ENCODE results near the gene GTF3C4. TPM values are rescaled to one million over a fixed set of nuclear protein-coding genes. Genes with fewer than 3 reads are reported as not detected.
"Not testable (repeated sequence)": the region's sequence is repeated elsewhere in the genome, so short reads cannot be mapped to it uniquely, and the experiment has no call there.

The GTF3C4 gene
- total RNA-seq, 2 donors from 2014 or later: 12.4 to 13.1 TPM

DNA sequence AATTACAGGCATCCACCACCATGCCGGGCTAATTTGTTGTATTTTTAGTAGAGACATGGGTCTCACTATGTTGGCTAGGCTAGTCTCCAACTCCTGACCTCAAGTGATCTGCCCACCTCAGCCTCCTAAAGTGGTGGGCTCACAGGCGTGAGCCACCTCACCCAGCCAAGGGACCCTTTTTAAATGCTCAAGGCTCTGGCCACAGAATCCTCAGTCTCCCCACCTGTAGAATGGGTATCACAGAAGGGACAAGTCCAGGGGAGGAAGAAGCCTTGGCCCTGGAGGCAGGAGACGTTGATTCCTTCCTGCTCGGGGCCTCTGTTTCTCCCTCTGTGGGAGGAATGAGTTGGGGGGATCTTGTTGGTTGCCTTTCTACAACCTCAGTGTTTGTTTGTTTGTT lies 45.7 kb downstream of the GTF3C4 start:
- Histone ChIP-seq H3K27ac (no peak overlapping the region), H3K4me3 (no peak overlapping the region), H3K9me3 (no peaks in the 10 kb centered on the region), H3K9ac (ENCODE audit: low read depth in 2 of 2, low read length in 2 of 2) (no peak overlapping the region), H3K27me3 (no peaks in the 10 kb centered on the region), H3K36me3 (no peaks in the 10 kb centered on the region), H3K4me1 (no peaks in the 10 kb centered on the region)
- DNase-seq: no peak
- intact Hi-C loops (cut with DNase I): no loop called here
- TF ChIP-seq, protein P1, sequence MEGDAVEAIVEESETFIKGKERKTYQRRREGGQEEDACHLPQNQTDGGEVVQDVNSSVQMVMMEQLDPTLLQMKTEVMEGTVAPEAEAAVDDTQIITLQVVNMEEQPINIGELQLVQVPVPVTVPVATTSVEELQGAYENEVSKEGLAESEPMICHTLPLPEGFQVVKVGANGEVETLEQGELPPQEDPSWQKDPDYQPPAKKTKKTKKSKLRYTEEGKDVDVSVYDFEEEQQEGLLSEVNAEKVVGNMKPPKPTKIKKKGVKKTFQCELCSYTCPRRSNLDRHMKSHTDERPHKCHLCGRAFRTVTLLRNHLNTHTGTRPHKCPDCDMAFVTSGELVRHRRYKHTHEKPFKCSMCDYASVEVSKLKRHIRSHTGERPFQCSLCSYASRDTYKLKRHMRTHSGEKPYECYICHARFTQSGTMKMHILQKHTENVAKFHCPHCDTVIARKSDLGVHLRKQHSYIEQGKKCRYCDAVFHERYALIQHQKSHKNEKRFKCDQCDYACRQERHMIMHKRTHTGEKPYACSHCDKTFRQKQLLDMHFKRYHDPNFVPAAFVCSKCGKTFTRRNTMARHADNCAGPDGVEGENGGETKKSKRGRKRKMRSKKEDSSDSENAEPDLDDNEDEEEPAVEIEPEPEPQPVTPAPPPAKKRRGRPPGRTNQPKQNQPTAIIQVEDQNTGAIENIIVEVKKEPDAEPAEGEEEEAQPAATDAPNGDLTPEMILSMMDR (IDR thresholded peaks at IDR 0.05): no peak

DNA sequence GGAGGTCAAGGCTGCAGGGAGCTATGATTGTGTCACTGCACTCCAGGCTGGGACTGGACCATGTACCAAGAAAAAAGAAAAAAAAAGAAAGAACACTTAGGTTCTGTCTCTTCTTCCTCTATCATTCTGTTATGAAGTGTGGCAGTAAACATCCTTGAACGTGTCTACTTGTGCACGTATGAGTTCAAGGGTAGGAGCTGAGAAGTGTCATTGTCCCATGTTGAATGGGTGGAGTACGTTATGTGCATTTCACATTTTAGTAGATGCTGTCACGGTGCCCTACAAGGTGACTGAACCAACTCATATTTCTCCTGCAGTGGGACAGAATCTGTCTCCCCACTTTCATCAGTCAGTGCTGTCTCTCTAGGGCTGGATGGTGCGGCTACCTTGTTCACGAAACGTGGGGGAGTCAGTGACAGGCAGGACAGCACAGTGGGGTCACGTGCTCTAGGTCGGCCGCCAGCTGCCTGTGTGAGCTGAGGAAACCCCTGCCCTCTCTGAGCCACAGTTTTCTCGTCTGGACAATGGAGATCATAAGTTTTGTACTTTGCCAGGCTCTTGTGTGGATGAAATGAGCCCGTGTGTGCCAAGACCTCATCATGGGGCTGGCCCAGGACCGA lies 47.2 kb downstream of the GTF3C4 start:
- Histone ChIP-seq H3K4me1 (no peaks in the 10 kb centered on the region), H3K36me3 (no peaks in the 10 kb centered on the region), H3K9me3 (no peaks in the 10 kb centered on the region), H3K27me3 (no peaks in the 10 kb centered on the region), H3K27ac (no peak overlapping the region), H3K4me3 (no peak overlapping the region), H3K9ac (ENCODE audit: low read depth in 2 of 2, low read length in 2 of 2) (no peak overlapping the region)
- DNase-seq: no peak
- intact Hi-C loops (cut with DNase I): no loop called here
- TF ChIP-seq, protein P1 (IDR thresholded peaks at IDR 0.05): no peak

DNA sequence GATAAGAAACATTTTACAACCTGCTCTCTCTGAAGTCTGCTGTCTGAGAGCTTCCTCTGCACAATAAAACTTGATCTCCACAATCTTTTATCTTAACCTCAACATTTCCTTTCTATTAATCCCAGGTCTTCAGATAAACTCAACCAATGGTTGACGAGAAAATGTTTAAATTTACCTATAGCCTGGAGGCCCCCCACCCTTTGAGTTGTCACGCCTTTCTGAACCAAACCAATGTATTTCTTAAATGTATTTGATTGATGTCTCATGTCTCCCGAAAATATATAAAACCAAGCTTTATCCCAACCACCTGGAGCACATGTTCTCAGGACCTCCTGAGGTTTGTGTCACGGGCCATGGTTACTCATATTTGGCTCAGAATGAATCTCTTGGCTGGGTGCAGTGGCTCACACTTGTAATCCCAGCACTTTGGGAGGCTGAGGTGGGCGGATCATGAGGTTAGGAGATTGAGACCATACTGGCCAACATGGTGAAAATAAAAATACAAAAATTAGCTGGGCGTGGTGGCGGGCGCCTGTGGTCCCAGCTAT lies 48.2 kb downstream of the GTF3C4 start:
- H3K4me3 ChIP-seq; H3K9ac ChIP-seq (ENCODE audit: low read depth in 2 of 2, low read length in 2 of 2); H3K27ac ChIP-seq; H3K36me3 ChIP-seq; H3K4me1 ChIP-seq; intact Hi-C loops (cut with DNase I); H3K9me3 ChIP-seq; DNase-seq; H3K27me3 ChIP-seq: not testable (repeated sequence)

DNA sequence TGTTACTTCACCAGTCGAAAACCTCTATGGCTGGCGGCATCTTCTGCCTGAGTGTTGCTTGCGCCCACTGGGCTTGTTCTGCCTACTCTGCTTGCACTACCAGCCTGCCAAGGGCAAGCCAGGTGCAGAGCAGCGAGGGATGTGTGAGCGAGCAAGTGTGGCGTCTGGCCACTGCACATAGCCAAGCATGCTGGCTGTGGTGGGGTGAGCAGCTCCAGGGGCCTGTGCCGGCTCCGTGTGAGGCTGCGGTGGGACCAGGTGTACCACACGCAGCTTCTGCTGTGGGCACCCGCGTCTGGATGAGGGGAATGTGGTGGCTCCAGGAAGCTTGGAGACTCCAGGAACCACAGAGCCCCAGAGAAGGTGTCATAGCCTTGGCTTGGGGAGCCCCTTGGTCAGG lies 51.4 kb downstream of the GTF3C4 start:
- intact Hi-C loops (cut with DNase I): no loop called here
- Histone ChIP-seq H3K36me3 (no peaks in the 10 kb centered on the region), H3K9ac (ENCODE audit: low read depth in 2 of 2, low read length in 2 of 2) (no peak overlapping the region), H3K9me3 (no peaks in the 10 kb centered on the region), H3K4me1 (no peaks in the 10 kb centered on the region), H3K27ac (no peak overlapping the region), H3K4me3 (no peak overlapping the region), H3K27me3 (no peaks in the 10 kb centered on the region)
- TF ChIP-seq, protein P1 (IDR thresholded peaks at IDR 0.05): no peak
- DNase-seq: no peak

DNA sequence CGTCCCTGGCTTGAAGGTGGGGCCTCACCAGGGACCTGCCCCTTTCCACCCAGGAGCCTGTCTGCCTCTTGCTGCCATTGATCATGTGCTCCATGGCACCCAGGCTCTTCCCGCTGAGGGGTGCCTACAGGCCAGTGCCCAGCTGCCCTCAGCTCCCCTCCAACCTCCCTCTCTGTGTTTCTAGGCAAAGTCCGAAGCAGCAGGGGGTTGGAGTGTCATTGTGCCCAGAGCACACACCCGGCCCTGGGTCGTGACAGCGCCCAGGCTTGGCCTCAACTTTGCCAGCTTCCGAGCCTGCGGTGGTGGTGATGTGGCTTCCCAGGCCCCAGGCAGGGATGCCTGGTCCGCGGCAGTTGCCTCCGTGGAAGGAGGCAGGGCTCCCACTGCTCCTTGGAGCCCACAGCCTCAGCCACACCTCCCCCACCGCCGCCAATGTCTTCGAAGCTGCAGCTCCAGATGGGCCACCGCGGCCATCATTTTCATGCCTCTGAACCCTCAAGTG lies 52.4 kb downstream of the GTF3C4 start:
- H3K36me3 ChIP-seq: no peaks in the 10 kb centered on the region
- no peak overlapping the region for H3K27ac ChIP-seq
- intact Hi-C loops (cut with DNase I): no loop called here
- H3K9ac ChIP-seq (ENCODE audit: low read depth in 2 of 2, low read length in 2 of 2): no peak overlapping the region
- TF ChIP-seq, protein P1 (IDR thresholded peaks at IDR 0.05): no peak
- H3K27me3 ChIP-seq: no peaks in the 10 kb centered on the region
- H3K9me3 ChIP-seq: no peaks in the 10 kb centered on the region
- no peak overlapping the region for H3K4me3 ChIP-seq
- no peaks in the 10 kb centered on the region for H3K4me1 ChIP-seq
- DNase-seq: no peak

DNA sequence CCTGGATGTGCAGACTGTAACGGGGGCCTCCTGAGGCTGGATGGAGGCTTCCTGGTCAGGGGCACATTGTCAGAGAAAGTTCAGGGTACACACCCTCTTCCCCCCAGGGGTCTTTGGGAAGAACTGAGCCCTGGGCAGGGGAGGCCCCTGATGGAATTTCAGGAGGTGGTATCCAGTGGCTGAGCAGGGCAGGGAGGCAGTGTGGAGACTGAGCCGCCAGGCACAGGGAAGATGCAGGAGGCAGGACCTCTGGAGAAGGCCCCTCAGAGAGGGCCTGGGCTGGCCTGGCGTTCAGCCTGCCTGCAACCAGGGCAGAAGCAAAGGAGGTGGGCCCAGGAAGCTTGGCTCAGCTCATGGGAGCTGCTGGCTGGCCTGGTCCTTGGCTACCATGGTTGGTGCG lies 53.5 kb downstream of the GTF3C4 start:
- no peaks in the 10 kb centered on the region for H3K9me3 ChIP-seq
- no peaks in the 10 kb centered on the region for H3K4me1 ChIP-seq
- no peak overlapping the region for H3K27ac ChIP-seq
- H3K9ac ChIP-seq (ENCODE audit: low read depth in 2 of 2, low read length in 2 of 2): no peak overlapping the region
- no peaks in the 10 kb centered on the region for H3K27me3 ChIP-seq
- H3K4me3 ChIP-seq: no peak overlapping the region
- intact Hi-C loops (cut with DNase I): no loop called here
- no peaks in the 10 kb centered on the region for H3K36me3 ChIP-seq
- TF ChIP-seq, protein P1 (IDR thresholded peaks at IDR 0.05): no peak
- DNase-seq: no peak

All from colonic mucosa (tissue), 4 donors.